ENCODE results near the gene USP25. TPM values are rescaled to one million over a fixed set of nuclear protein-coding genes. Genes with fewer than 3 reads are reported as not detected.
"Not testable (repeated sequence)": the region's sequence is repeated elsewhere in the genome, so short reads cannot be mapped to it uniquely, and the experiment has no call there.

Gene USP25
- total RNA-seq, 5 donors from 2014 or later (not counting 1 experiment from before 2014, with no cell fraction given): 59.8 to 74.2 (median 61.9) TPM

DNA sequence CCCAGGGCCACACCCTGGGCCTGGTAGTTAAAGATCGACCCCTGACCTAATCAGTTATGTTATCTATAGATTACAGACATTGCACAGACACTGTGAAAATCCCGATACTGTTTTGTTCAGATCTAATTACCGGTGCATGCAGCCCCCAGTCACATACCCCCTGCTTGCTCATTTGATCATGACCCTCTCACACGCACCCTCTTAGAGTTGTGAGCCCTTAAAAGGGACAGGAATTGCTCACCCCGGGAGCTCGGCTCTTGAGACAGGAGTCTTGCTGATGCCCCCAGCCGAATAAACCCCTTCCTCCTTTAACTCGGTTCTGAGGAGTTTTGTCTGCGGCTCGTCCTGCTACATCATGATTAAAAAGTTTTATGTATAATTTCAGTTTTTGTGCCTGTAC lies 9.0 kb downstream of the USP25 start:
- POLR2A ChIA-PET; CTCF ChIA-PET; DNase-seq; H3K27me3 ChIP-seq (replicated peaks in 1 of 2; ENCODE audit: control insufficient read depth in 2 of 2, extremely low read depth in 1 of 2, insufficient read depth in 2 of 2, low read length in 1 of 2); H3K27ac ChIP-seq (ENCODE audit: low read length); ATAC-seq (replicated peaks in 1 of 4); H3K27me3 Mint-ChIP-seq; H3K9me3 ChIP-seq; H3K36me3 ChIP-seq (ENCODE audit: control insufficient read depth in 2 of 2, extremely low read depth in 1 of 2, insufficient read depth in 1 of 2, low read length in 1 of 2); H3K9me3 Mint-ChIP-seq; H3K4me3 ChIP-seq (ENCODE audit: control insufficient read depth in 1 of 2, extremely low read depth in 1 of 2, low read length in 1 of 2): not testable (repeated sequence)
- WGBS (ENCODE audit: insufficient coverage): 100% methylated on average over 2 of the region's 10 CpGs
- Mint-ChIP-seq H3K36me3 (peaks cover 17% of the 10 kb centered on the region), H3K27ac (peak overlapping the region in 1 of 2 donors; percentile 47), H3K4me3 (peak overlapping the region; percentile 1 to 69 (median 39)), H3K4me1 (peaks cover 90 to 98% (median 97%) of the 10 kb centered on the region in 3 donors)
- peaks cover 40 to 46% of the 10 kb centered on the region in 2 experiments for H3K4me1 ChIP-seq (ENCODE audit: control insufficient read depth in 1 of 2, extremely low read depth in 1 of 2, insufficient read depth in 2 of 2, low read length in 2 of 2)

DNA sequence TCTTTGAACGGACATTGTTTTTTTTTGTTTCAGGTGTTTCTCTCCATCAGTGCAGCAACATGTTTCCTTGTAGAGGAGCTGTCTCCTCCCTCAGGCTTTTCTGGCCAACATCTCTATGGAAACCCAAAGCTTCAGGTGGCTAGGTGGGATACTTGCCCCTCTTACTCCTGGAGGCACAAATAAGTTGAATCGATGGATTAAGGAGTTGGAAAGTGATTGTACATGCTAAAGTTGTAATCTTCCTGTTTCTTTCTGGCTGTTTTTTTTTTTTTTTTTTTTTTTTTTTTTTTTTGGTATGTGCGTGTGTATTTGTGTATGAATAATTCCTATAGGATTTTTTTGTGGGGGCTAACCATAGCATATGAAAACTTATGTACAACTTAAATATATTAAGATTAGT lies 10.6 kb downstream of the USP25 start:
- no peak for ATAC-seq (replicated peaks in 1 of 4)
- H3K4me3 Mint-ChIP-seq: peak overlapping the region in 1 of 3 donors; percentile 37
- H3K36me3 ChIP-seq (ENCODE audit: control insufficient read depth in 2 of 2, extremely low read depth in 1 of 2, insufficient read depth in 1 of 2, low read length in 1 of 2): no peaks in the 10 kb centered on the region
- no peak for DNase-seq
- H3K9me3 Mint-ChIP-seq: peaks cover 0 to 3% (median 0%) of the 10 kb centered on the region in 3 donors
- whole genome bisulfite sequencing (ENCODE audit: insufficient coverage): no CpG with 5 or more reads among the region's 3 CpGs
- no peaks in the 10 kb centered on the region for H3K27me3 Mint-ChIP-seq
- peak overlapping the region; percentile 44 to 63 for H3K27ac Mint-ChIP-seq
- ChIA-PET CTCF (no interaction called here), POLR2A (interaction anchor here in 1 of 2 donors (0.7 kb wide), 1 partner anchor 1048 kb away, joined by 3 read pairs; no protein-coding TSS in a partner anchor)
- peaks cover 23% of the 10 kb centered on the region for H3K36me3 Mint-ChIP-seq
- no peak overlapping the region for H3K4me3 ChIP-seq (ENCODE audit: control insufficient read depth in 1 of 2, extremely low read depth in 1 of 2, low read length in 1 of 2)
- no peaks in the 10 kb centered on the region for H3K27me3 ChIP-seq (replicated peaks in 1 of 2; ENCODE audit: control insufficient read depth in 2 of 2, extremely low read depth in 1 of 2, insufficient read depth in 2 of 2, low read length in 1 of 2)
- H3K9me3 ChIP-seq: no peaks in the 10 kb centered on the region
- no peak overlapping the region for H3K27ac ChIP-seq (ENCODE audit: low read length)
- H3K4me1 Mint-ChIP-seq: peaks cover 88 to 96% (median 96%) of the 10 kb centered on the region in 3 donors
- H3K4me1 ChIP-seq (ENCODE audit: control insufficient read depth in 1 of 2, extremely low read depth in 1 of 2, insufficient read depth in 2 of 2, low read length in 2 of 2): peaks cover 31 to 45% of the 10 kb centered on the region in 2 experiments

DNA sequence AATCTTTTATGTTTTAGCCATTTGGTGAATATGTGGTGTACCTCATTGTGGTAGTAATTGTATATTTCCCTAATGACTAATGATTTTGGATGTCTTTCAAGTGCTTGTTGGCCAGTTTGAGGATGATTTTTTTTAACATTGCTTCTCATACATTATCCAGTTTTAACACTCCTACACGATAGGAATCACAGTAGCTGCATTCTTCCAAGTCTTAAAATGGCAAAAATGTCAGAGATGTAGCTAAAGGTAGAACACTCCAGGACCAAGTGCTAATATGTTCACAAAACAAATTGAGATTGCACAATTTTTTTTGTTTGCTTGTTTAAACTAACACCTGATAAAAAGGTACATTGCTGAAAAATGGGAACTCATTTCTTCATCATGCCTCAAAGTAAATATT lies 11.7 kb downstream of the USP25 start:
- Mint-ChIP-seq H3K4me1 (peaks cover 88 to 95% (median 93%) of the 10 kb centered on the region in 3 donors), H3K27ac (no peak overlapping the region), H3K9me3 (peaks cover 0 to 3% (median 0%) of the 10 kb centered on the region in 3 donors), H3K27me3 (no peaks in the 10 kb centered on the region), H3K4me3 (peak overlapping the region in 1 of 3 donors; percentile 31), H3K36me3 (peaks cover 28% of the 10 kb centered on the region)
- no CpG with 5 or more reads among the region's 1 CpG for WGBS (ENCODE audit: insufficient coverage)
- no peak for DNase-seq
- Histone ChIP-seq H3K4me3 (ENCODE audit: control insufficient read depth in 1 of 2, extremely low read depth in 1 of 2, low read length in 1 of 2) (no peak overlapping the region), H3K27ac (ENCODE audit: low read length) (no peak overlapping the region), H3K4me1 (ENCODE audit: control insufficient read depth in 1 of 2, extremely low read depth in 1 of 2, insufficient read depth in 2 of 2, low read length in 2 of 2) (peaks cover 22 to 37% of the 10 kb centered on the region in 2 experiments), H3K36me3 (ENCODE audit: control insufficient read depth in 2 of 2, extremely low read depth in 1 of 2, insufficient read depth in 1 of 2, low read length in 1 of 2) (no peaks in the 10 kb centered on the region), H3K9me3 (no peaks in the 10 kb centered on the region), H3K27me3 (replicated peaks in 1 of 2; ENCODE audit: control insufficient read depth in 2 of 2, extremely low read depth in 1 of 2, insufficient read depth in 2 of 2, low read length in 1 of 2) (no peaks in the 10 kb centered on the region)
- ChIA-PET POLR2A (no interaction called here), CTCF (no interaction called here)
- no peak for ATAC-seq (replicated peaks in 1 of 4)

DNA sequence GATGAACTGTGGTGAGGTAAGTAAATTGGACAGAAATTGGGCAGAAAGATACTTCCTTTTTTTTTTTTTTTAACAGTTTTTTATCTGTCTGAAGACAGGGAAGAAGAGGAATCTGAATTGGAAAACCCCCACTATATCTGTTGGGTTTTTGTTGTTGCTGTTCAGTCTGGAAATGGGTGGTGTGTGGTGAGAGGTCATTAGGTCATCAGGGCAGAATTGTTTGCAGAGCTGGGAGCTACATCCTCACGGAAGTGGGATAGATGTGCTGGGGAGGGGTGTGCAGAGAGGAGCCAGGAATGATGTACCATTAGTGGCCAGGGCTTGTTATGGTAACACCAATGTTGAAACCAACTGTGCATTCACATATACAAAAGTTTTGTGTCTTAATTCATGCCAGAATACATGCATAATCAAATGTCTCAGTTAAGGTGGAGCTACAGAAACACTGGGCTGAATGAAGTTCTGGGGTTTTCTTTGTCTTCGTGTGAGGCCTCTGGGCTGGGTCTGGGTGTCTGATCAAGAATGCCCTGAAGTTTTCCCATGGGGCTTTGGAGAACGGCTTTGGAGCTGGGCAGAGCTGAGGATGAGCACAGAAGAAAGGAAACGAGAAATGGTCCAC lies 12.4 kb downstream of the USP25 start:
- peaks cover 16 to 37% of the 10 kb centered on the region in 2 experiments for H3K4me1 ChIP-seq (ENCODE audit: control insufficient read depth in 1 of 2, extremely low read depth in 1 of 2, insufficient read depth in 2 of 2, low read length in 2 of 2)
- 96% methylated on average over 3 of the region's 4 CpGs for WGBS (ENCODE audit: insufficient coverage)
- no peak overlapping the region for H3K27ac ChIP-seq (ENCODE audit: low read length)
- H3K9me3 Mint-ChIP-seq: peaks cover 0 to 3% (median 0%) of the 10 kb centered on the region in 3 donors
- H3K9me3 ChIP-seq: no peaks in the 10 kb centered on the region
- no peak for DNase-seq
- H3K36me3 ChIP-seq (ENCODE audit: control insufficient read depth in 2 of 2, extremely low read depth in 1 of 2, insufficient read depth in 1 of 2, low read length in 1 of 2): no peaks in the 10 kb centered on the region
- CTCF ChIA-PET: no interaction called here
- no peak overlapping the region for H3K27ac Mint-ChIP-seq
- no peak for ATAC-seq (replicated peaks in 1 of 4)
- peaks cover 28% of the 10 kb centered on the region for H3K36me3 Mint-ChIP-seq
- no peak overlapping the region for H3K4me3 ChIP-seq (ENCODE audit: control insufficient read depth in 1 of 2, extremely low read depth in 1 of 2, low read length in 1 of 2)
- no peaks in the 10 kb centered on the region for H3K27me3 Mint-ChIP-seq
- H3K4me1 Mint-ChIP-seq: peaks cover 87 to 96% (median 91%) of the 10 kb centered on the region in 3 donors
- no peaks in the 10 kb centered on the region for H3K27me3 ChIP-seq (replicated peaks in 1 of 2; ENCODE audit: control insufficient read depth in 2 of 2, extremely low read depth in 1 of 2, insufficient read depth in 2 of 2, low read length in 1 of 2)
- peak overlapping the region in 2 of 3 donors; percentile 14 to 31 for H3K4me3 Mint-ChIP-seq
- POLR2A ChIA-PET: no interaction called here

GRCh38 chr21:15742694-15743093 lies 12.9 kb downstream of the USP25 start:
- peaks cover 0 to 3% (median 0%) of the 10 kb centered on the region in 3 donors for H3K9me3 Mint-ChIP-seq
- no peaks in the 10 kb centered on the region for H3K27me3 Mint-ChIP-seq
- H3K4me1 Mint-ChIP-seq: peaks cover 85 to 96% (median 89%) of the 10 kb centered on the region in 3 donors
- no peak for DNase-seq
- over 99% methylated on average over 12 of the region's 13 CpGs for WGBS (ENCODE audit: insufficient coverage)
- H3K27ac Mint-ChIP-seq: no peak overlapping the region
- Histone ChIP-seq H3K4me1 (ENCODE audit: control insufficient read depth in 1 of 2, extremely low read depth in 1 of 2, insufficient read depth in 2 of 2, low read length in 2 of 2) (peaks cover 16 to 37% of the 10 kb centered on the region in 2 experiments), H3K27ac (ENCODE audit: low read length) (no peak overlapping the region), H3K27me3 (replicated peaks in 1 of 2; ENCODE audit: control insufficient read depth in 2 of 2, extremely low read depth in 1 of 2, insufficient read depth in 2 of 2, low read length in 1 of 2) (no peaks in the 10 kb centered on the region), H3K4me3 (ENCODE audit: control insufficient read depth in 1 of 2, extremely low read depth in 1 of 2, low read length in 1 of 2) (no peak overlapping the region), H3K36me3 (ENCODE audit: control insufficient read depth in 2 of 2, extremely low read depth in 1 of 2, insufficient read depth in 1 of 2, low read length in 1 of 2) (no peaks in the 10 kb centered on the region), H3K9me3 (no peaks in the 10 kb centered on the region)
- ATAC-seq (replicated peaks in 1 of 4): no peak
- H3K36me3 Mint-ChIP-seq: peaks cover 28% of the 10 kb centered on the region
- peak overlapping the region in 1 of 3 donors; percentile 31 for H3K4me3 Mint-ChIP-seq
- ChIA-PET CTCF (no interaction called here), POLR2A (interaction anchor here in 1 of 2 donors (1.4 kb wide), 1 partner anchor 9 kb away, joined by 3 read pairs; no protein-coding TSS in a partner anchor)

- 100% methylated on average over 4 of the region's 4 CpGs for WGBS (ENCODE audit: insufficient coverage)
- no peak for ATAC-seq (replicated peaks in 1 of 4)
- Mint-ChIP-seq H3K9me3 (no peaks in the 10 kb centered on the region), H3K4me3 (peak overlapping the region in 1 of 3 donors; percentile 38), H3K27ac (no peak overlapping the region), H3K36me3 (peaks cover 28% of the 10 kb centered on the region), H3K27me3 (no peaks in the 10 kb centered on the region), H3K4me1 (peaks cover 83 to 94% (median 87%) of the 10 kb centered on the region in 3 donors)
- ChIA-PET POLR2A (interaction anchor here in 1 of 2 donors (1.4 kb wide), 1 partner anchor 10 kb away, joined by 3 read pairs; no protein-coding TSS in a partner anchor), CTCF (no interaction called here)
- Histone ChIP-seq H3K27ac (ENCODE audit: low read length) (no peak overlapping the region), H3K4me1 (ENCODE audit: control insufficient read depth in 1 of 2, extremely low read depth in 1 of 2, insufficient read depth in 2 of 2, low read length in 2 of 2) (peaks cover 16 to 40% of the 10 kb centered on the region in 2 experiments), H3K4me3 (ENCODE audit: control insufficient read depth in 1 of 2, extremely low read depth in 1 of 2, low read length in 1 of 2) (no peak overlapping the region), H3K27me3 (replicated peaks in 1 of 2; ENCODE audit: control insufficient read depth in 2 of 2, extremely low read depth in 1 of 2, insufficient read depth in 2 of 2, low read length in 1 of 2) (no peaks in the 10 kb centered on the region), H3K9me3 (no peaks in the 10 kb centered on the region), H3K36me3 (ENCODE audit: control insufficient read depth in 2 of 2, extremely low read depth in 1 of 2, insufficient read depth in 1 of 2, low read length in 1 of 2) (no peaks in the 10 kb centered on the region)
- DNase-seq: no peak
Observed at GRCh38 chr21:15743593-15743992, 13.8 kb downstream of the USP25 start.

Measured in T-cell (primary cell).